Measurements from ENCODE around the gene CHORDC1.
"Not testable (repeated sequence)": the region's sequence is repeated elsewhere in the genome, so short reads cannot be mapped to it uniquely, and the experiment has no call there.

CHORDC1 gene

DNA sequence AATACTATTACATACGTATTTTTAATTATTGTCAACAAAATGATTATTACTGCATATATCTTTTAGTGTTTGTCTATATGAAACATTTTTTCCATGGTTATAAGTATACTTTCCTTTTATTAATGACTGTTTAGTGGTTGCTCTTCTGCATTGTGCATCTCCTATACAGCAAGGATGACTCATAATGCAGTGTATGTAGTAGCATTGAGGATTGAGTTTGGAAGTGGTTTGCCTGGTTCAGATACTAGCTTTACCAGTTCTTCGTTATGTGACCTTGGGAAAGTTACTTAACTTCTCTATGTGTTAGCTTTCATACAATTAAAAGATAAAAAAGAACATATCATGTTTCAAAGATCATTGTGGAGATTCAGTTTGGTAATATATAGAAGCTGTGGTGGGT is 44.1 kb downstream of the CHORDC1 start:
- no peak for TF ChIP-seq CTCF (conservative IDR thresholded peaks at IDR 0.05; ENCODE audit: low read length)
- H3K4me3 ChIP-seq (ENCODE audit: low read length), result no peak overlapping the region
- no peak for DNase-seq (ENCODE audit: low read depth)

DNA sequence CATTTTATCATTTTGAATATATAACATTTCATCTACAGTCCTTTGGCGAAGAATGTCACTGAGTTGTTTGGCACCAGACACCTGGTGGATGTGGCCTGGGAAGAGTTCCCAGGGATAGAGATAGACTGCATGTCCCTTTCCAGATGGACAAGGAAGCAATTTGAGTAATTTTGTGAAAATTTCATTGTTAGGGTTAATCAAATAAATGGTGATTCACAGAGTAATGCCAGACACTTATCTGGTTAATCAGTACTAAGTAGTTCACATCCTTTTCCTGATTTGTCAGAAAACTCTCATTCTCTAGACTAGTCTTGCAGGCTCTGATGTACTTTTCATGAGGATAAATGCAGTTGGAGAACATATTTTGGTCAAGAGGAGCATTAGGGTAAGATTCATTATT is 46.8 kb downstream of the CHORDC1 start:
- no peak for DNase-seq (ENCODE audit: low read depth)
- TF ChIP-seq CTCF (conservative IDR thresholded peaks at IDR 0.05; ENCODE audit: low read length), result no peak
- H3K4me3 ChIP-seq (ENCODE audit: low read length), result no peak overlapping the region

- DNase-seq (ENCODE audit: low read depth), result no peak
- TF ChIP-seq CTCF (conservative IDR thresholded peaks at IDR 0.05; ENCODE audit: low read length), result no peak
- no peak overlapping the region for H3K4me3 ChIP-seq (ENCODE audit: low read length)
Observed at GRCh38 chr11:90171359-90171758, 51.5 kb downstream of the CHORDC1 start.

GRCh38 chr11:90168571-90168970 is 54.3 kb downstream of the CHORDC1 start:
- H3K4me3 ChIP-seq (ENCODE audit: low read length), result no peak overlapping the region
- TF ChIP-seq CTCF (conservative IDR thresholded peaks at IDR 0.05; ENCODE audit: low read length), result no peak

DNA sequence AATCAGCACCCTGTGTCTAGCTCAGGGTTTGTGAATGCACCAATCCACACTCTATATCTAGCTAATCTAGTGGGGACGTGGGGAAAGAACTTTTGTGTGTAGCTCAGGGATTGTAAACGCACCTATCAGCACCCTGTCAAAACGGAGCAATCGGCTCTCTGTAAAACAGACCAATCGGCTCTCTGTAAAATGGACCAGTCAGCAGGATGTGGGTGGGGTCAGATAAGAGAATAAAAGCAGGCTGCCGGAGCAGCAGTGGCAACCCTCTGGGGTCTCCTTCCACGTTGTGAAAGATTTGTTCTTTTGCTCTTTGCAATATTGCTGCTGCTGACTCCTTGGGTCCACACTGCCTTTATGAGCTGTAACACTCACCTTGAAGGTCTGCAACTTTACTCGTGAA is 55.1 kb downstream of the CHORDC1 start:
- H3K4me3 ChIP-seq (ENCODE audit: low read length); DNase-seq (ENCODE audit: low read depth): not testable (repeated sequence)

More at GRCh38 chr11:90168571-90168970, 54.3 kb downstream of the CHORDC1 start:
- no peak for DNase-seq (ENCODE audit: low read depth)

DNA sequence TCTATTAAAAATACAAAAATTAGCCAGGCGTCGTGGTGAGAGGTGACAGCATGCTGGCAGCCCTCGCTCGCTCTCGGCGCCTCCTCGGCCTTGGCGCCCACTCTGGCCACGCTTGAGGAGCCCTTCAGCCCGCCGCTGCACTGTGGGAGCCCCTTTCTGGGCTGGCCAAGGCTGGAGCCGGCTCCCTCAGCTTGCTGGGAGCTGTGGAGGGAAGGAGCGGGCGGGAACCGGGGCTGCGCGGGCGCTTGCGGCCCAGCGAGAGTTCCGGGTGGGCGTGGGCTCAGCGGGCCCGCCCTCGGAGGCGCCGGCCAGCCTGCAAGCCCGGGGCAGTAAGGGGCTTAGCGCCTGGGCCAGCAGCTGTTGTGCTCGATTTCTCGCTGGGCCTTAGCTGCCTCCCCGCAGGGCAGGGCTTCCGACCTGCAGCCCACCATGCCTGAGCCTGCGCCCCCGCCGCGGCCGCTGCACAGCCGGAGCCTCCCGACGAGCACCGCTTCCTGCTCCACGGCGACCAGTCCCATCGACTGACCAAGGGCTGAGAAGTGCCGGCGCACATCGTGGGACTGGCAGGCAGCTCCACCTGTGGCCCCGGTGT is 55.8 kb downstream of the CHORDC1 start:
- H3K4me3 ChIP-seq (ENCODE audit: low read length); DNase-seq (ENCODE audit: low read depth): not testable (repeated sequence)

All from AG10803 (cell line).